GM12874 (cell line): ENCODE data around the gene RGMB.

Source experiments
- TF ChIP-seq, protein P1 (sequence below): IDR thresholded peaks from 2 replicates; pipeline ENCODE4 v1.5.1; 2011; ENCODE audit warnings: low read depth, mild to moderate bottlenecking, control low read depth, low read length, moderate library complexity; ENCODE audit not compliant: insufficient read depth

The RGMB gene

DNA sequence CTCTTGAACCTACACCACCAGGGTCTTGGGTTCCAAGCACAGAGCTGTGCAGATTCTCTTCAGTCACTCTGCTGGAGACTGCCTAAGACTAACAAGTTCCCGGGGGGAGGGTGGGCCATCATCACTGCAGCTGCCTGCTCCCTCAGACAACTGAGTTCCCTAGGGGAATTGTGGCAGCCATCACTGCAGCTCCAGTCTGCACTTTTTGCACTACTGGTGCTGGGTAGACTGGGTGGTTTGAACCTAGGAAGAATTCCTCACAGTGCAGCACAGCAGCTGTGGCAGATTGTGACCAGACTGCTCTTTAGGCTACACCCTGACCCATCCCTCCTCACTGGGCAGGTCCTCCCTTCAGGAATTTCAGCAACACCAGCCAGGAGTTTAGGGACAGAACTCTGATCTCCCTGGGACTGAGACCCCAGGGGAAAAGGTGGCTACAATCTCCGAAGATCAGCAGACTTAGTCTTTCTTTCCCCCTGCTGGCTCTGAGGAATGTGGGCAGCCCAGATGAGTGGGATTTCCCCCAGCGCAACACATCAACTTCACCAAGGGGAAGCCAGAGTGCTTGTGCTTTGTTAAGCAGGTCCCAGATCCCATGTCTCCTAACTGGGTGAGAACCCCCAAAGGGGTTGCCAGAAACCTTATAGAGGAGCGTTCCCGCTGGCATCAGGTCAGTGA lies 30.9 kb upstream of the RGMB start:
- TF ChIP-seq, protein P1, sequence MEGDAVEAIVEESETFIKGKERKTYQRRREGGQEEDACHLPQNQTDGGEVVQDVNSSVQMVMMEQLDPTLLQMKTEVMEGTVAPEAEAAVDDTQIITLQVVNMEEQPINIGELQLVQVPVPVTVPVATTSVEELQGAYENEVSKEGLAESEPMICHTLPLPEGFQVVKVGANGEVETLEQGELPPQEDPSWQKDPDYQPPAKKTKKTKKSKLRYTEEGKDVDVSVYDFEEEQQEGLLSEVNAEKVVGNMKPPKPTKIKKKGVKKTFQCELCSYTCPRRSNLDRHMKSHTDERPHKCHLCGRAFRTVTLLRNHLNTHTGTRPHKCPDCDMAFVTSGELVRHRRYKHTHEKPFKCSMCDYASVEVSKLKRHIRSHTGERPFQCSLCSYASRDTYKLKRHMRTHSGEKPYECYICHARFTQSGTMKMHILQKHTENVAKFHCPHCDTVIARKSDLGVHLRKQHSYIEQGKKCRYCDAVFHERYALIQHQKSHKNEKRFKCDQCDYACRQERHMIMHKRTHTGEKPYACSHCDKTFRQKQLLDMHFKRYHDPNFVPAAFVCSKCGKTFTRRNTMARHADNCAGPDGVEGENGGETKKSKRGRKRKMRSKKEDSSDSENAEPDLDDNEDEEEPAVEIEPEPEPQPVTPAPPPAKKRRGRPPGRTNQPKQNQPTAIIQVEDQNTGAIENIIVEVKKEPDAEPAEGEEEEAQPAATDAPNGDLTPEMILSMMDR: no peak

- TF ChIP-seq, protein P1: no peak
These were observed 24.4 kb upstream of the RGMB start for GRCh38 chr5:98749046-98749445.

DNA sequence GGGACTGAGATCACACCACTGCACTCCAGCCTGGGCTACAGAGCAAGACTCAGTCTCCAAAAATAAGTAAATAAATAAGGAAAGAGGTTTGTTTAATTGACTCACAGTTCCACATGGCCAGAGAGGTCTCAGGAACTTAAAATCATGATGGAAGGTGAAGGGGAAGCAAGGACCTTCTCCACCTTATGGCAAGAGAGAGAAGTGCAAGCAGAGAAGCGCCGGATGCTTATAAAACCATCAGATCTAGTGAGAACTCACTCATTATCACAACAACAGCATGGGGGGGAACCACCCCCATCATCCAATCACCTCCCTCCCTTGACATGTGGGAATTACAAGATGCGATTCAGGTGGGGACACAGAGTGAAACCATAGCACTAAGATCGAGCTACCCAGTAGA lies 22.8 kb upstream of the RGMB start:
- TF ChIP-seq, protein P1: peak; percentile 38; the same call in 1 of the 2 replicates

GRCh38 chr5:98753507-98753906 lies 20.0 kb upstream of the RGMB start:
- TF ChIP-seq, protein P1: no peak

DNA sequence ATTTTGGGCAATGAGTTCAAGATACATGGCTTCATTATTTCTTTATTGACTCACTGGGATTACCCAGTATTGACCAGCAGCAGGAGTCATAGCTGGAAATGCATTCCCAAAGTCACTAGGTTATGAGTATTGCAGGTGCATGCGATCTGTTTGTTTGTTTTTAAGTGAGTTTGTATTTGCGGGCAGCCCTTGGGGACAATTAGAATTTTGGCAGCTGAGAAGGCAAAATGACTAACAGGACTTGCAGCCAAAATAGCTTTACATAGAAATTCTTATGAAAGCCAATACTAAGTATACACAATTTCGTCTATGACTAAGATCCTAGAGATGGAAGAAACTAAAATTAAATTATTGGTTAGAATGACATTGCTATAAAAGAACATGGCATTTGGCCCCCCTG lies 18.1 kb upstream of the RGMB start:
- TF ChIP-seq, protein P1: no peak

DNA sequence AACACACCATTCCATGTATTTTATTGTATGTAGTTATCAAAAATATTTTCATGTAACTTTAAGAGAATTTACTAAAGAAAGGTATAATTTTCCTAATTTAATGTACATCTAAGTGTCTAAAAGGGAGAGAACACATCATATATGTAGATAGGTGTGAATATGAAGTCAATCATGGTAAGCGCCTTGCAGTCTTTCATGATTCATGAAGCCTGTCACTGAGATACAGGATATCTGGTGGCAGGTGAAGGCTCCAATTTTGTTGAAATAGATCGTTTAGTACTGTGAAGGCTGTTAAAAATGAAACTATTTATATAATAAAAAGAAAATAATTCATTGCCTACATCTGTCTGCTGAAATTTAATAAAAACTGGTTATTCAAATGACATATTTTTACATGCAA lies 15.5 kb upstream of the RGMB start:
- TF ChIP-seq, protein P1: no peak

GRCh38 chr5:98763001-98763630 lies 10.3 kb upstream of the RGMB start:
- TF ChIP-seq, protein P1: no peak
